ENCODE data around the gene SP2. TPM values are rescaled to one million over a fixed set of nuclear protein-coding genes. Genes with fewer than 3 reads are reported as not detected.

Gene SP2
- total and polyA plus RNA-seq, 4 donors, result 7.5 to 18.0 (median 13.2) TPM

GRCh38 chr17:47945529-47946508 is 49.8 kb downstream of the SP2 start:
- 33 to 37% methylated on average over 10 of the region's 10 CpGs for WGBS, 2 donors
- no peak for ATAC-seq (ENCODE audit: low FRiP score)
- intact Hi-C loops (cut with DNase I), result loop anchor here (2.0 kb wide), 2 partner anchors 25 to 105 kb away; partner anchors contain the start of genes CDK5RAP3 (in 1 of the 2) and SCRN2 (in 1 of the 2)

GRCh38 chr17:47946516-47946915 is 50.5 kb downstream of the SP2 start:
- Histone ChIP-seq H3K9me3 (ENCODE audit: control insufficient read depth, low read length) (no peaks in the 10 kb centered on the region), H3K4me1 (ENCODE audit: control insufficient read depth in 1 of 2, insufficient read depth in 2 of 2, low read length in 2 of 2) (no peaks in the 10 kb centered on the region), H3K4me3 (ENCODE audit: low read length in 2 of 2) (no peak overlapping the region), H3K27me3 (ENCODE audit: control insufficient read depth in 1 of 2, insufficient read depth in 2 of 2, low read length in 1 of 2) (no peaks in the 10 kb centered on the region), H3K27ac (ENCODE audit: low read depth in 1 of 2, low read length in 2 of 2) (no peak overlapping the region), H3K36me3 (ENCODE audit: control insufficient read depth in 1 of 2, insufficient read depth in 2 of 2, low read length in 1 of 2) (no peaks in the 10 kb centered on the region)
- ATAC-seq (ENCODE audit: low FRiP score) (no peak), DNase-seq (no peak)
- 85 to 87% methylated on average over 6 of the region's 6 CpGs for WGBS, 2 donors
- intact Hi-C loops (cut with DNase I), result loop anchor here (2.0 kb wide), 2 partner anchors 24 to 106 kb away; partner anchors contain the start of genes CDK5RAP3 (in 1 of the 2) and SCRN2 (in 1 of the 2)

More at GRCh38 chr17:47945529-47946508, 49.8 kb downstream of the SP2 start:
- no peak for DNase-seq
- no peaks in the 10 kb centered on the region for H3K36me3 ChIP-seq (ENCODE audit: control insufficient read depth in 1 of 2, insufficient read depth in 2 of 2, low read length in 1 of 2)
- no peaks in the 10 kb centered on the region for H3K27me3 ChIP-seq (ENCODE audit: control insufficient read depth in 1 of 2, insufficient read depth in 2 of 2, low read length in 1 of 2)
- no peak overlapping the region for H3K4me3 ChIP-seq (ENCODE audit: low read length in 2 of 2)
- no peak overlapping the region for H3K27ac ChIP-seq (ENCODE audit: low read depth in 1 of 2, low read length in 2 of 2)
- H3K4me1 ChIP-seq (ENCODE audit: control insufficient read depth in 1 of 2, insufficient read depth in 2 of 2, low read length in 2 of 2), result no peaks in the 10 kb centered on the region
- H3K9me3 ChIP-seq (ENCODE audit: control insufficient read depth, low read length), result no peaks in the 10 kb centered on the region

GRCh38 chr17:47946929-47947397 is 50.9 kb downstream of the SP2 start:
- peak; percentile 75 for ATAC-seq (ENCODE audit: low FRiP score)
- Histone ChIP-seq H3K36me3 (ENCODE audit: control insufficient read depth in 1 of 2, insufficient read depth in 2 of 2, low read length in 1 of 2) (no peaks in the 10 kb centered on the region), H3K4me3 (ENCODE audit: low read length in 2 of 2) (no peak overlapping the region), H3K27me3 (ENCODE audit: control insufficient read depth in 1 of 2, insufficient read depth in 2 of 2, low read length in 1 of 2) (no peaks in the 10 kb centered on the region), H3K4me1 (ENCODE audit: control insufficient read depth in 1 of 2, insufficient read depth in 2 of 2, low read length in 2 of 2) (no peaks in the 10 kb centered on the region), H3K9me3 (ENCODE audit: control insufficient read depth, low read length) (no peaks in the 10 kb centered on the region), H3K27ac (ENCODE audit: low read depth in 1 of 2, low read length in 2 of 2) (no peak overlapping the region)
- peak; percentile 80 to 86 for DNase-seq
- intact Hi-C loops (cut with DNase I), result loop anchor here (2.0 kb wide), 2 partner anchors 24 to 106 kb away; partner anchors contain the start of genes CDK5RAP3 (in 1 of the 2) and SCRN2 (in 1 of the 2)
- 25% methylated on average over 2 of the region's 2 CpGs for WGBS, 2 donors

GRCh38 chr17:47948706-47949196 is 52.7 kb downstream of the SP2 start:
- no peaks in the 10 kb centered on the region for H3K4me1 ChIP-seq (ENCODE audit: control insufficient read depth in 1 of 2, insufficient read depth in 2 of 2, low read length in 2 of 2)
- no peaks in the 10 kb centered on the region for H3K9me3 ChIP-seq (ENCODE audit: control insufficient read depth, low read length)
- no peak overlapping the region for H3K4me3 ChIP-seq (ENCODE audit: low read length in 2 of 2)
- DNase-seq, result no peak
- intact Hi-C loops (cut with DNase I), result no loop called here
- H3K36me3 ChIP-seq (ENCODE audit: control insufficient read depth in 1 of 2, insufficient read depth in 2 of 2, low read length in 1 of 2), result peaks cover 0 to 1% of the 10 kb centered on the region in 2 donors
- WGBS, 2 donors, result 19% methylated on average over 5 of the region's 5 CpGs
- H3K27ac ChIP-seq (ENCODE audit: low read depth in 1 of 2, low read length in 2 of 2), result no peak overlapping the region
- ATAC-seq (ENCODE audit: low FRiP score), result no peak
- H3K27me3 ChIP-seq (ENCODE audit: control insufficient read depth in 1 of 2, insufficient read depth in 2 of 2, low read length in 1 of 2), result no peaks in the 10 kb centered on the region

- Histone ChIP-seq H3K9me3 (ENCODE audit: control insufficient read depth, low read length) (no peaks in the 10 kb centered on the region), H3K36me3 (ENCODE audit: control insufficient read depth in 1 of 2, insufficient read depth in 2 of 2, low read length in 1 of 2) (peaks cover 0 to 2% of the 10 kb centered on the region in 2 donors), H3K4me1 (ENCODE audit: control insufficient read depth in 1 of 2, insufficient read depth in 2 of 2, low read length in 2 of 2) (no peaks in the 10 kb centered on the region), H3K4me3 (ENCODE audit: low read length in 2 of 2) (no peak overlapping the region), H3K27me3 (ENCODE audit: control insufficient read depth in 1 of 2, insufficient read depth in 2 of 2, low read length in 1 of 2) (no peaks in the 10 kb centered on the region), H3K27ac (ENCODE audit: low read depth in 1 of 2, low read length in 2 of 2) (no peak overlapping the region)
- intact Hi-C loops (cut with DNase I), result no loop called here
- ATAC-seq (ENCODE audit: low FRiP score) (peak; percentile 91), DNase-seq (peak; percentile 95 to 97)
- 3% methylated on average over 22 of the region's 22 CpGs for WGBS, 2 donors
Observed at GRCh38 chr17:47949197-47949759, 53.2 kb downstream of the SP2 start.

- peaks cover 0 to 2% of the 10 kb centered on the region in 2 donors for H3K36me3 ChIP-seq (ENCODE audit: control insufficient read depth in 1 of 2, insufficient read depth in 2 of 2, low read length in 1 of 2)
- WGBS, 2 donors, result 50 to 61% methylated on average over 3 of the region's 3 CpGs
- intact Hi-C loops (cut with DNase I), result no loop called here
- H3K9me3 ChIP-seq (ENCODE audit: control insufficient read depth, low read length), result no peaks in the 10 kb centered on the region
- H3K4me1 ChIP-seq (ENCODE audit: control insufficient read depth in 1 of 2, insufficient read depth in 2 of 2, low read length in 2 of 2), result no peaks in the 10 kb centered on the region
- ATAC-seq (ENCODE audit: low FRiP score), result no peak
- H3K4me3 ChIP-seq (ENCODE audit: low read length in 2 of 2), result no peak overlapping the region
- DNase-seq, result no peak
- no peak overlapping the region for H3K27ac ChIP-seq (ENCODE audit: low read depth in 1 of 2, low read length in 2 of 2)
- no peaks in the 10 kb centered on the region for H3K27me3 ChIP-seq (ENCODE audit: control insufficient read depth in 1 of 2, insufficient read depth in 2 of 2, low read length in 1 of 2)
Observed at GRCh38 chr17:47949946-47950345, 53.9 kb downstream of the SP2 start.

GRCh38 chr17:47950448-47950847 is 54.4 kb downstream of the SP2 start:
- H3K4me3 ChIP-seq (ENCODE audit: low read length in 2 of 2), result no peak overlapping the region
- intact Hi-C loops (cut with DNase I), result no loop called here
- H3K36me3 ChIP-seq (ENCODE audit: control insufficient read depth in 1 of 2, insufficient read depth in 2 of 2, low read length in 1 of 2), result peaks cover 0 to 2% of the 10 kb centered on the region in 2 donors
- no peak overlapping the region for H3K27ac ChIP-seq (ENCODE audit: low read depth in 1 of 2, low read length in 2 of 2)
- H3K4me1 ChIP-seq (ENCODE audit: control insufficient read depth in 1 of 2, insufficient read depth in 2 of 2, low read length in 2 of 2), result no peaks in the 10 kb centered on the region
- no peaks in the 10 kb centered on the region for H3K9me3 ChIP-seq (ENCODE audit: control insufficient read depth, low read length)
- H3K27me3 ChIP-seq (ENCODE audit: control insufficient read depth in 1 of 2, insufficient read depth in 2 of 2, low read length in 1 of 2), result no peaks in the 10 kb centered on the region
- 88 to 90% methylated on average over 4 of the region's 4 CpGs for WGBS, 2 donors
- no peak for ATAC-seq (ENCODE audit: low FRiP score)
- no peak for DNase-seq

GRCh38 chr17:47952171-47953021 is 56.4 kb downstream of the SP2 start:
- DNase-seq, result no peak
- Histone ChIP-seq H3K4me3 (ENCODE audit: low read length in 2 of 2) (no peak overlapping the region), H3K4me1 (ENCODE audit: control insufficient read depth in 1 of 2, insufficient read depth in 2 of 2, low read length in 2 of 2) (no peaks in the 10 kb centered on the region), H3K9me3 (ENCODE audit: control insufficient read depth, low read length) (no peaks in the 10 kb centered on the region), H3K27me3 (ENCODE audit: control insufficient read depth in 1 of 2, insufficient read depth in 2 of 2, low read length in 1 of 2) (no peaks in the 10 kb centered on the region), H3K27ac (ENCODE audit: low read depth in 1 of 2, low read length in 2 of 2) (no peak overlapping the region), H3K36me3 (ENCODE audit: control insufficient read depth in 1 of 2, insufficient read depth in 2 of 2, low read length in 1 of 2) (peaks cover 0 to 2% of the 10 kb centered on the region in 2 donors)
- 84 to 86% methylated on average over 12 of the region's 12 CpGs for WGBS, 2 donors
- no peak for ATAC-seq (ENCODE audit: low FRiP score)
- intact Hi-C loops (cut with DNase I), result no loop called here

All from aorta (tissue), 5 donors.